ENCODE results near the gene MT2A.

DNA sequence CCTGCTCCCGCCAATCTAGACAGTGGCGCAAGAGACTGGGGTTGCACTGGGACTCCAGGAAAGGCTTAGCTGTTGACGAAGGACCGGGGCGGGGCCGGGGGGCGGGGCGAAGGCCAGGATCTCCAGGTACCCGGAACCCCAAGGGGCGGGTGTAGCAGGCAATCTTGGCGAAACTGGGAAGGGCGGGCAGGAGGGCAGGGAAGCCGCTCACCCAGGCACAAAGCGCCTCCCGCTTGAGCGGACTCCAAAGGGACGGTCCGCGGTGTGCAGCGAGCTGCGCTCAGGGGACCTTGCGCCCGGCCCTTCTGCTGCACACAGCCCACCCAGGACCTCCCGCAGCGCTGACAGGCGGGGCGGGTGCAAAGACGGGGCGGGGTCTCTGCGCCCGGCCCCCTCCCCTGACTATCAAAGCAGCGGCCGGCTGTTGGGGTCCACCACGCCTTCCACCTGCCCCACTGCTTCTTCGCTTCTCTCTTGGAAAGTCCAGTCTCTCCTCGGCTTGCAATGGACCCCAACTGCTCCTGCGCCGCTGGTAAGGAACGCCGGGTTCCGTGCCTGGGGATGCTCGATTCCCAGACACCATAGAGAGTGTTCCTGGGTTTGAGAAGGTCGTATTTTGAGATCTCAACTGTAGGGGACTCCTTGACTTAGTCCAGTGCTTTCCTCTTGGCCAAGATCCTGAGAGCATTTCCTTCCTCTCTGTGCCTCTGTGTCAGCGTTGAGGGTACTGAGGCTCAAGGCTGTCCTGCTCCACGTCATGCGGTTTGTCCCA lies 49.4 kb downstream of the MT2A start, which contains the start of gene MT1F:
- TF ChIP-seq, protein P1, sequence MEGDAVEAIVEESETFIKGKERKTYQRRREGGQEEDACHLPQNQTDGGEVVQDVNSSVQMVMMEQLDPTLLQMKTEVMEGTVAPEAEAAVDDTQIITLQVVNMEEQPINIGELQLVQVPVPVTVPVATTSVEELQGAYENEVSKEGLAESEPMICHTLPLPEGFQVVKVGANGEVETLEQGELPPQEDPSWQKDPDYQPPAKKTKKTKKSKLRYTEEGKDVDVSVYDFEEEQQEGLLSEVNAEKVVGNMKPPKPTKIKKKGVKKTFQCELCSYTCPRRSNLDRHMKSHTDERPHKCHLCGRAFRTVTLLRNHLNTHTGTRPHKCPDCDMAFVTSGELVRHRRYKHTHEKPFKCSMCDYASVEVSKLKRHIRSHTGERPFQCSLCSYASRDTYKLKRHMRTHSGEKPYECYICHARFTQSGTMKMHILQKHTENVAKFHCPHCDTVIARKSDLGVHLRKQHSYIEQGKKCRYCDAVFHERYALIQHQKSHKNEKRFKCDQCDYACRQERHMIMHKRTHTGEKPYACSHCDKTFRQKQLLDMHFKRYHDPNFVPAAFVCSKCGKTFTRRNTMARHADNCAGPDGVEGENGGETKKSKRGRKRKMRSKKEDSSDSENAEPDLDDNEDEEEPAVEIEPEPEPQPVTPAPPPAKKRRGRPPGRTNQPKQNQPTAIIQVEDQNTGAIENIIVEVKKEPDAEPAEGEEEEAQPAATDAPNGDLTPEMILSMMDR (IDR thresholded peaks at IDR 0.05) = peak in 2 of 6 experiments; percentile 7 to 19
- peak; percentile 21 to 87 for TF ChIP-seq POLR2A (IDR thresholded peaks at IDR 0.05)
